IMR-90 (cell line): Measurements from ENCODE around the gene SSH2. TPM values are rescaled to one million over a fixed set of nuclear protein-coding genes. Genes with fewer than 3 reads are reported as not detected.

ENCODE experiments used
- ATAC-seq: fragments of 200-7000 bp; cut with Tn5 transposase; 2 replicates; pipeline ENCODE4 v1.9.1; 2020; ENCODE audit warnings: low read depth, mild to moderate bottlenecking, moderate library complexity
- BruUV-seq: library from RNA; stranded (reverse); fragments of 400-500 nt; replicated peaks from 2 replicates; lab custom pipeline; 2021; lab: Mats Ljungman, UMichigan
- CTCF ChIA-PET: fragments of 300-600 bp; formaldehyde crosslinking; extraction: SDS; loops from one replicate; lab custom pipeline; 2021; ENCODE audit warnings: antibody characterized with exemption; lab: Yijun Ruan, JAX
- POLR2A ChIA-PET: fragments of 300-600 bp; sonication (Branson Sonifier 250); formaldehyde crosslinking; loops from one replicate; lab custom pipeline; 2022; ENCODE audit warnings: antibody characterized with exemption; ENCODE audit not compliant: unreplicated experiment; lab: Charles Lee
- DNase-seq: peaks from one replicate; pipeline ENCODE4 v3.0.0; 2013
- H2AFZ ChIP-seq: replicated peaks from 2 replicates; pipeline ENCODE3; 2013; ENCODE audit warnings: low read length, mild to moderate bottlenecking; ENCODE audit not compliant: poor library complexity
- H2AK5ac ChIP-seq: 2 replicates; pipeline ENCODE4 v1.6.1; 2013; ENCODE audit warnings: low read depth, low read length, inconsistent platforms
- H2AK9ac ChIP-seq: replicated peaks from 2 replicates; pipeline ENCODE3; 2013; ENCODE audit warnings: mild to moderate bottlenecking, low read depth, low read length, moderate library complexity; ENCODE audit not compliant: poor library complexity
- H2BK120ac ChIP-seq: 2 replicates; pipeline ENCODE4 v1.6.1; 2013; ENCODE audit warnings: low read depth, low read length, inconsistent platforms
- H2BK15ac ChIP-seq: 3 replicates; pipeline ENCODE4 v1.6.1; 2013; ENCODE audit warnings: low read depth, low read length, inconsistent platforms
- H2BK20ac ChIP-seq: 2 replicates; pipeline ENCODE4 v1.6.1; 2013; ENCODE audit warnings: low read depth, mild to moderate bottlenecking, inconsistent platforms, low read length, moderate library complexity
- H2BK5ac ChIP-seq: 2 replicates; pipeline ENCODE4 v1.6.1; 2013; ENCODE audit warnings: mild to moderate bottlenecking, low read depth, low read length, inconsistent platforms; ENCODE audit not compliant: poor library complexity, severe bottlenecking
- H3K14ac ChIP-seq: replicated peaks from 2 replicates; pipeline ENCODE4 v1.6.1; 2013; ENCODE audit warnings: low read depth, low read length, inconsistent platforms
- H3K18ac ChIP-seq: 2 replicates; pipeline ENCODE4 v1.6.1; 2013; ENCODE audit warnings: low read depth, low read length, control low read depth
- H3K23ac ChIP-seq: 2 replicates; pipeline ENCODE4 v1.6.1; 2013; ENCODE audit warnings: low read depth, low read length, inconsistent platforms
- H3K27ac ChIP-seq: 2 replicates; pipeline ENCODE4 v1.5.1; 2013; ENCODE audit warnings: mild to moderate bottlenecking, control low read depth, low read length; ENCODE audit not compliant: insufficient read depth
- H3K27me3 ChIP-seq: 2 replicates; pipeline ENCODE4 v1.6.1; 2013; ENCODE audit warnings: low read length; ENCODE audit not compliant: control insufficient read depth, insufficient read depth
- H3K36me3 ChIP-seq: 2 replicates; pipeline ENCODE4 v1.6.1; 2013; ENCODE audit warnings: low read length, mixed read lengths; ENCODE audit not compliant: control insufficient read depth, insufficient read depth
- H3K4ac ChIP-seq: 2 replicates; pipeline ENCODE4 v1.6.1; 2013; ENCODE audit warnings: low read depth, low read length, inconsistent platforms
- H3K4me1 ChIP-seq: 2 replicates; pipeline ENCODE4 v1.6.1; 2013; ENCODE audit warnings: low read length, mixed read lengths; ENCODE audit not compliant: control insufficient read depth, insufficient read depth
- H3K4me2 ChIP-seq: 2 replicates; pipeline ENCODE4 v1.6.1; 2013; ENCODE audit warnings: low read depth, mild to moderate bottlenecking, control low read depth, low read length, moderate library complexity
- H3K4me3 ChIP-seq: 2 replicates; pipeline ENCODE4 v1.5.1; 2013; ENCODE audit warnings: low read depth, mild to moderate bottlenecking, control low read depth, low read length, moderate library complexity; ENCODE audit not compliant: insufficient read depth
- H3K56ac ChIP-seq: 2 replicates; pipeline ENCODE4 v1.6.1; 2013; ENCODE audit warnings: low read length, inconsistent platforms; ENCODE audit not compliant: insufficient read depth; ENCODE audit errors: extremely low read depth
- H3K79me1 ChIP-seq, 2 experiments: 2 replicates each; pipeline ENCODE4 v1.6.1; 2013; ENCODE audit warnings: low read length in 2 of 2, inconsistent platforms in 1 of 2, low read depth in 1 of 2
- H3K9ac ChIP-seq: 2 replicates; pipeline ENCODE4 v1.6.1; 2013; ENCODE audit warnings: low read depth, low read length, control low read depth
- H3K9me1 ChIP-seq: 2 replicates; pipeline ENCODE4 v1.6.1; 2013; ENCODE audit warnings: low read length, inconsistent platforms; ENCODE audit not compliant: insufficient read depth
- H3K9me3 ChIP-seq: 2 replicates; pipeline ENCODE4 v1.6.1; 2013; ENCODE audit warnings: low read length; ENCODE audit not compliant: control insufficient read depth, insufficient read depth
- H4K20me1 ChIP-seq: 2 replicates; pipeline ENCODE4 v1.6.1; 2013; ENCODE audit warnings: low read length, inconsistent platforms; ENCODE audit not compliant: insufficient read depth
- H4K5ac ChIP-seq: 2 replicates; pipeline ENCODE4 v1.6.1; 2013; ENCODE audit warnings: mild to moderate bottlenecking, low read depth, low read length, control low read depth
- H4K8ac ChIP-seq, 2 experiments: 2 replicates each; pipeline ENCODE4 v1.6.1; 2013; ENCODE audit warnings: low read depth in 2 of 2, low read length in 2 of 2, control low read depth in 1 of 2, inconsistent platforms in 1 of 2
- H4K91ac ChIP-seq: 2 replicates; pipeline ENCODE4 v1.6.1; 2013; ENCODE audit warnings: low read depth, low read length, inconsistent platforms; ENCODE audit not compliant: insufficient read depth
- BHLHE40 ChIP-seq: fragments of 150-350 bp; IDR thresholded peaks from 2 replicates; pipeline ENCODE4 v1.6.1; 2016; ENCODE audit warnings: mild to moderate bottlenecking, low read depth, low read length
- CEBPB ChIP-seq: IDR thresholded peaks from 2 replicates; pipeline ENCODE4 v1.6.1; 2012; ENCODE audit warnings: low read depth, low read length, improper control_type of control experiment
- CHD1 ChIP-seq: IDR thresholded peaks from 2 replicates; pipeline ENCODE4 v1.6.1; 2012; ENCODE audit warnings: low read depth, low read length, improper control_type of control experiment
- CTCF ChIP-seq: conservative IDR thresholded peaks from 2 replicates; pipeline ENCODE4 v1.5.1; 2012; ENCODE audit warnings: mild to moderate bottlenecking, low read depth, low read length, improper control_type of control experiment
- ELK1 ChIP-seq: fragments of 150-350 bp; IDR thresholded peaks from 2 replicates; pipeline ENCODE4 v1.6.1; 2016; ENCODE audit warnings: low read depth, mild to moderate bottlenecking, low read length, moderate library complexity, borderline replicate concordance
- FOS ChIP-seq: fragments of 150-350 bp; IDR thresholded peaks from 2 replicates; pipeline ENCODE4 v1.6.1; 2016; ENCODE audit warnings: low read depth, low read length
- MXI1 ChIP-seq: IDR thresholded peaks from 2 replicates; pipeline ENCODE4 v1.6.1; 2012; ENCODE audit warnings: low read depth, mild to moderate bottlenecking, low read length, moderate library complexity, borderline replicate concordance
- POLR2A ChIP-seq: IDR thresholded peaks from 2 replicates; pipeline ENCODE4 v1.6.1; 2012; ENCODE audit warnings: mild to moderate bottlenecking, low read depth, low read length
- RAD21 ChIP-seq: IDR thresholded peaks from 2 replicates; pipeline ENCODE4 v1.6.1; 2012; ENCODE audit warnings: low read length, improper control_type of control experiment
- RCOR1 ChIP-seq: IDR thresholded peaks from 2 replicates; pipeline ENCODE4 v1.6.1; 2012; ENCODE audit warnings: mild to moderate bottlenecking, low read length, improper control_type of control experiment; ENCODE audit not compliant: insufficient replicate concordance
- RFX5 ChIP-seq: IDR thresholded peaks from 2 replicates; pipeline ENCODE4 v1.8.0; 2012; ENCODE audit warnings: low read depth, mild to moderate bottlenecking, low read length, moderate library complexity
- WGBS, 2 experiments: methylation state at CpG; one replicate each; pipeline versions ENCODE4 v1.1.5 to v1.1.7; 2013; ENCODE audit warnings: missing lambda C conversion rate in 2 of 2; ENCODE audit not compliant: insufficient read length in 1 of 2; ENCODE audit errors: extremely low coverage in 2 of 2; 5-methylcytosine and 5-hydroxymethylcytosine counted together
- dilution Hi-C: fragments of 300-500 bp; cut with HindIII; formaldehyde crosslinking; loops from one replicate; pipeline ENCODE4 v1.14.3; 2018; ENCODE audit warnings: low sequenced_read_pairs; ENCODE audit not compliant: unreplicated experiment
- in situ Hi-C: fragments of 300-500 bp; cut with MboI; formaldehyde crosslinking; loops from 3 replicates; pipeline ENCODE4 v1.14.3; 2019; ENCODE audit warnings: low sequenced_read_pairs, inconsistent platforms, mixed read lengths
- intact Hi-C: fragments of 100-400 bp; cut with micrococcal nuclease; formaldehyde crosslinking; loops from 2 replicates; pipeline ENCODE4 v1.10.0; 2022
- polyA plus RNA-seq, 3 experiments: library from polyadenylated mRNA; depleted of rRNA; stranded (reverse); fragments of >200 nt; gene quantifications; 2 replicates each; pipeline ENCODE4 v1.2.3, GENCODE V29; 2012; ENCODE audit warnings: low replicate concordance in 1 of 3
- total RNA-seq: library from RNA; depleted of rRNA; stranded (reverse); fragments of >200 nt; gene quantifications from 2 replicates; pipeline ENCODE4 v1.2.3, GENCODE V29; 2012

SSH2 gene
- total and polyA plus RNA-seq, 2 of the 4 experiments (the other 2 are of a cell fraction) = 9.3 TPM

- Histone ChIP-seq H2AFZ (no peak overlapping the region), H2BK20ac (no peak overlapping the region), H2AK5ac (no peak overlapping the region), H3K27me3 (no peaks in the 10 kb centered on the region), H2AK9ac (no peak overlapping the region), H2BK15ac (no peak overlapping the region), H3K9me1 (peaks cover 4% of the 10 kb centered on the region), H3K23ac (no peak overlapping the region), H3K9me3 (no peaks in the 10 kb centered on the region), H3K36me3 (peaks cover 7% of the 10 kb centered on the region), H4K8ac (no peak overlapping the region), H3K4me2 (no peak overlapping the region), H4K91ac (no peak overlapping the region), H2BK120ac (no peak overlapping the region), H3K18ac (no peak overlapping the region), H3K56ac (no peak overlapping the region), H4K5ac (no peak overlapping the region), H3K79me1 (no peaks in the 10 kb centered on the region; a peak in 2 of 4 replicates), H3K4ac (no peak overlapping the region), H2BK5ac (no peak overlapping the region), H4K20me1 (no peaks in the 10 kb centered on the region), H3K4me1 (peaks cover 4% of the 10 kb centered on the region; the same call in 1 of the 2 replicates), H3K14ac (no peak overlapping the region), H3K9ac (no peak overlapping the region), H3K4me3 (no peak overlapping the region), H3K27ac (no peak overlapping the region)
- intact Hi-C loops (no loop called here), dilution Hi-C loops (no loop called here), in situ Hi-C loops (no loop called here)
- ChIA-PET CTCF (interaction anchor here (0.6 to 2.0 kb wide), 3 partner anchors 9 to 121 kb away, joined by 3 to 8 read pairs (median 3); no protein-coding TSS in a partner anchor), POLR2A (interaction anchor here (0.6 kb wide), 1 partner anchor 125 kb away, joined by 3 read pairs; no protein-coding TSS in a partner anchor)
- DNase-seq (no peak), ATAC-seq (peak; percentile 32)
- no peak for TF ChIP-seq RFX5
- no peak for TF ChIP-seq BHLHE40
- TF ChIP-seq POLR2A = no peak
- no peak for TF ChIP-seq RCOR1
- no peak for TF ChIP-seq CHD1
- no peak for TF ChIP-seq MXI1
- no peak for TF ChIP-seq CTCF
- no peak for TF ChIP-seq FOS
- TF ChIP-seq CEBPB = no peak
- TF ChIP-seq RAD21 = no peak
- TF ChIP-seq ELK1 = no peak
- no TSS peak for BruUV-seq
- WGBS, 2 experiments = no CpG with 5 or more reads among the region's 1 CpG
These were observed 275.9 kb downstream of the SSH2 start for GRCh38 chr17:29653995-29654714.
